Loucy (cell line): ENCODE measurements around the gene PLEKHN1.

ENCODE experiments used
- CTCF ChIP-seq: fragments of 200-600 bp; sonication (generic); conservative IDR thresholded peaks from 2 replicates; pipeline ENCODE4 v1.5.1; 2014; ENCODE audit warnings: mild to moderate bottlenecking, antibody characterized with exemption, low read length
- EZH2phosphoT487 ChIP-seq: fragments of 200-600 bp; IDR thresholded peaks from 2 replicates; pipeline ENCODE4 v1.6.1; 2018; ENCODE audit warnings: antibody characterized with exemption, mild to moderate bottlenecking, moderate library complexity, borderline replicate concordance

- TF ChIP-seq CTCF (no peak), EZH2phosphoT487 (no peak)
Observed at GRCh38 chr1:955474-955873, 10.8 kb upstream of the PLEKHN1 start.
